GM23248 (cell line): Measurements from ENCODE around the gene RPGRIP1L.

Source experiments
- EZH2 ChIP-seq: fragments of 200-600 bp; sonication (generic); IDR thresholded peaks from 2 replicates; pipeline ENCODE4 v1.6.1; 2018; ENCODE audit warnings: antibody characterized with exemption, mild to moderate bottlenecking; ENCODE audit not compliant: insufficient read depth, poor library complexity, severe bottlenecking
- EZH2phosphoT487 ChIP-seq: fragments of 200-600 bp; sonication (generic); IDR thresholded peaks from 2 replicates; pipeline ENCODE4 v1.6.1; 2018; ENCODE audit warnings: antibody characterized with exemption, moderate library complexity, mild to moderate bottlenecking, low read depth; ENCODE audit not compliant: insufficient read depth

DNA sequence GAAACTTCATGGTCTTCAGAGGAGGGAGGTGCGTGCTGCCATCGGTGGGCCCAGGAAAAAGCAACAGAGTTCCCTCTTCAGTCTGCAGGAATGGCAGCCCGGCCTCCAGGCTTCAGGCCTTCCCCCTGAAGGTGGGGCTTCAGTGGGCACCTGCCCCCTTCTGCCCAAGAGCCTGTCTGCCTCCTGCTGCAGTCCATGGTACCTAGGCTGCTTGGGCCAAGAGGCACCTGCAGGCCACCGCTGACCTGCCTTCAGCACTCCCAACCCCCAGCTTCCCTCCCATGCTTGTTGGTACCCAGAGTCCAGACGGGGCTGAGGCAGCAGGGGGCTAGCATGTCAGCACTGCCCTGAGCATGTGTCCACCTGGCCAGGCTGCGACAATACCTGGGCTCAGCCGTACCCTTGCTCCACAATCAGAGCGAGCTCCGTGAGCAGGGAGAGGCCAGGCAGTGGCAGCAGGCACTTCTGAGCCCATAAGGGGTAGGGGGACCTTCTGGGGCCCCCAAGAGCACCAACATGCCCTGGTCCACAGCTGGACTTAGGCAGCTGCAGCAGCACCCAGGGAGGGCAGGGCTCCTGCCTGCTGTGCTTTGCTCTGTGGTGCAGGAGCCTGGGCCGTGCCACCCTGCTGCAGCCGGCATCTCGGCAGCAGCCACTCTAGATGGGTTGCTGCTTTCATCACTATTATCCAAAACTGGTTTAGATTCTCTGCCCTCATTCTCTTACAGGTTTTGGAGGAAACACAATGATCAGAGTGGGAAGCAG lies 123.4 kb downstream of the RPGRIP1L start:
- no peak for TF ChIP-seq EZH2
- no peak for TF ChIP-seq EZH2phosphoT487
